Astrocyte (in vitro differentiated cells and primary cell): Measurements from ENCODE around the gene DIDO1.

ENCODE experiments used
- EZH2 ChIP-seq: IDR thresholded peaks from 2 replicates; pipeline ENCODE4 v1.6.1; 2012; ENCODE audit warnings: mild to moderate bottlenecking, low read length, inconsistent platforms; ENCODE audit not compliant: insufficient read depth
- TF ChIP-seq, protein P1 (sequence below): IDR thresholded peaks from 2 replicates; pipeline ENCODE4 v1.5.1; 2011; ENCODE audit warnings: low read depth, mild to moderate bottlenecking, inconsistent platforms, low read length, moderate library complexity; ENCODE audit not compliant: insufficient read depth

DNA sequence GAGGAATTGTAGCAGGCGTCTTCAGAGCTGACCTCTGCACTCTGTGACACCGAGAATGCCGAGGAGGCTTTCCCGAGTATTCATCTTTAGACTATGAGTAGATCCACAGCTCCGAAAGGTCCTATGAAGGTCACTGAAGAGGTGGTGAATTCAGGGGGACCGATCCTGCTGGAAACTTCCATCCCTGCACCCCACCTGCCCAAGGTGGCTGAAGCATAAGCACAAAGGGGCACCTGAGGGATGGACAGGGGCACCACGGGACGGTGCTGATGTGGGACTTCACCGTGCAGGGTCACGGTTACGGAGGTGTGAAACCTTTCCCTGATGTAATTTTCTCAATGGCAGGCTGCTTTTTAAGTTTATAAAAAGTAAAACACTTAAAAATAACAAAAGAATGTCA, 24.4 kb downstream of the DIDO1 start:
- TF ChIP-seq, protein P1, sequence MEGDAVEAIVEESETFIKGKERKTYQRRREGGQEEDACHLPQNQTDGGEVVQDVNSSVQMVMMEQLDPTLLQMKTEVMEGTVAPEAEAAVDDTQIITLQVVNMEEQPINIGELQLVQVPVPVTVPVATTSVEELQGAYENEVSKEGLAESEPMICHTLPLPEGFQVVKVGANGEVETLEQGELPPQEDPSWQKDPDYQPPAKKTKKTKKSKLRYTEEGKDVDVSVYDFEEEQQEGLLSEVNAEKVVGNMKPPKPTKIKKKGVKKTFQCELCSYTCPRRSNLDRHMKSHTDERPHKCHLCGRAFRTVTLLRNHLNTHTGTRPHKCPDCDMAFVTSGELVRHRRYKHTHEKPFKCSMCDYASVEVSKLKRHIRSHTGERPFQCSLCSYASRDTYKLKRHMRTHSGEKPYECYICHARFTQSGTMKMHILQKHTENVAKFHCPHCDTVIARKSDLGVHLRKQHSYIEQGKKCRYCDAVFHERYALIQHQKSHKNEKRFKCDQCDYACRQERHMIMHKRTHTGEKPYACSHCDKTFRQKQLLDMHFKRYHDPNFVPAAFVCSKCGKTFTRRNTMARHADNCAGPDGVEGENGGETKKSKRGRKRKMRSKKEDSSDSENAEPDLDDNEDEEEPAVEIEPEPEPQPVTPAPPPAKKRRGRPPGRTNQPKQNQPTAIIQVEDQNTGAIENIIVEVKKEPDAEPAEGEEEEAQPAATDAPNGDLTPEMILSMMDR, result no peak
- no peak for TF ChIP-seq EZH2
